ENCODE measurements around the gene GRIP1.

GRIP1 gene

DNA sequence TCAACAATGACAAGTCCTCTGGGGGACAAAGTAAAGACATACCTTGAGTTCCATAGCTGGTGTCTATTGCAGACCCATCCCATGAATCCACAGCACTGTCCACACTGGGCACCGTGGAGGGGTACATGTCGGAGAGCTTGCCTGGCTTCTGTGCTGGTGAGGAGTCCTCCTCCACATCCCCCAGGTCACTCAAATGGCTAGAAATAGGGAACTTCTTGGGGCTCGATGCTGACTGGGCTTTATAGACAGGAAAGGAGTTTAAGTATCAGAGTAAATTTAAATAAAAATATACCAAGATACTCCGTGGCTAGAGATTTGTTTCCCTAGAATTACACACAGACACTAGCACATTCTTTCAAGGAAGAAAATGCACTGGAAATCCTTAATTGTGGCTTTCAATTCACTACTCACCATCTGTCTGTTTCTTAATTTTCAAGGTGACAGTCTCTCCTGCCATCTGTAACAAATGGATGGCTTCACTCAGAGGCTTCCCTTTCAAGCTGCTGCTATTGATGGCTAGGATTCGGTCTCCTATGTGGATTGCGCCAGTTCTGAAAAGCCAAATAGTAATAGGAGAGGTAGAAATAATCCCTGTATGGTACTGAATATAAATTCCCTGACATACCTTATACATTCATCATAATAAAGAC is 286.5 kb downstream of the GRIP1 start:
- DNase-seq (ENCODE audit: low read depth in 2 of 2), result no peak

- no peak for DNase-seq (ENCODE audit: low read depth in 2 of 2)
These were observed 290.4 kb downstream of the GRIP1 start for GRCh38 chr12:66388517-66388916.

DNA sequence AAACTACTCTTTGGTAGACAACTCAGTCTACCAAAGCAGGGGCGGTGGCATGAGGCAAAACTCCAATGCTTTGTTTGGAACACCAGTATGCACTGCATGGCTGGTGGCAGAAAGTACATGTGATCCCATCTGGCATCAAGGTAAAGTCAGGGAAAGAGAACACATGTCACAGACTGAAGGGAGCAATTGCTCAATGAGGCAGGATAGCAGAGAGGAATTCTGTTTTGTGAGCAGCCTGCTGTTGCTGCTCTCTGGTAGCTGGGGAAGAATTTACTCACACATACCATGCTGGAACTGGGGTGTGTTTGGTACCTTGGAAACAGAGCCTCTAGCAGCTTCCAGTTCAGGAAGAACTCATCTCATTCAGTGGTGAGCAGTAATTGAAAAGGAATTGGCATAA is 291.8 kb downstream of the GRIP1 start:
- DNase-seq (ENCODE audit: low read depth in 2 of 2), result no peak

DNA sequence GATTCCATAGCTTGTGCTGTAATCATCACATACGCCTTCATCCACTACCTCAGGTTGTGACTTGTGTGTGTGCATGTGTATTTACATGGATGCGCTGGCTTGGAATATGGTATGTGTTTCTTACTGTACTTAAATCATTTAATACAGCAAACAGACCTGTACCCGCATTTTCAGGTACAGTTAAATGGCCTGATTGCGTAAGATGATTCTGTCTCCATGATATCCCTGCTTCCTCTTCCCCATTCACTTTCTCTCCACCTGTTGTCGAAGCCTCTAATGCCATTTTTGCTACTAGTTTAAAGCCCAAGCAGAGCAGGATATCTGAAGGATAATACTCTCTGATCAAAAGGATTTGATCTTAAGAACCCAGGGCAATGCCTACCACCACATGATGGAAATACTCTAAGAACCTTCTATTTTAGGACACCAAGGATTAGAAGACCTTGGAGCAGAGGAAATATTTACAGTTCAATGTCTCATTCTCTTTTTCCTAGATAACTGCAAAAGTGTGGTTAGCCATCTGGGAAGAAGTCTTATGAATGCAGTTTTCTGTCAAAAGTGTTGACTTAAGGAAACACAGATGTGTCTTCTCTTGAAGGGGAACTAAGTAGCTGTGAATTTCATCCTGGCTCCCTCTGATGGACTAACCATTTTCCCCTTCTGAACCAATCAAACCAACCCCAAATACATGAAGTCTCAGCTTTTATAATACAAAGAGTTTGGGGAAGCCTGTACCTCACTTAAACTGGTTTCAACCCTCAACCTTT is 297.9 kb downstream of the GRIP1 start:
- DNase-seq (ENCODE audit: low read depth in 2 of 2), result no peak

GRCh38 chr12:66379616-66380015 is 299.3 kb downstream of the GRIP1 start:
- no peak for DNase-seq (ENCODE audit: low read depth in 2 of 2)

- DNase-seq (ENCODE audit: low read depth in 2 of 2), result no peak
These were observed 303.3 kb downstream of the GRIP1 start for GRCh38 chr12:66375560-66375959.

DNA sequence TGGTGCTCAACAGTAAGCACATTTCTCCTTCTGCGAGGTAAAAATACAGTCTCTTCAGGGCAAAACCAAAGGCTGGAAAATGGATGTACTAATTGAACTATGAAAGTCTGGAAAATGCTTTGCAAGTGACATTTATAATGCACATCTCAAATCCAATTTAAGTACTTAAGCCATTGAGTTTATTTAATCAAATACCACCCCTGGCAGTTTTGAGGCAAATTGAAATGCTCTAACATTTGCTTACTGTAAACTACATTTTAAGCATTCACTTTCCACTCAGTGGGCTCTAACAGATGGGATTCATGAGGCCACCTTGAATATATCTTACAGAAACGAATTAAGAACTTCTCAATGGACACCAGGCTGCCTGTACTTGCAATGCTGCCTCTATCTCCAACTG is 306.9 kb downstream of the GRIP1 start:
- no peak for DNase-seq (ENCODE audit: low read depth in 2 of 2)

DNA sequence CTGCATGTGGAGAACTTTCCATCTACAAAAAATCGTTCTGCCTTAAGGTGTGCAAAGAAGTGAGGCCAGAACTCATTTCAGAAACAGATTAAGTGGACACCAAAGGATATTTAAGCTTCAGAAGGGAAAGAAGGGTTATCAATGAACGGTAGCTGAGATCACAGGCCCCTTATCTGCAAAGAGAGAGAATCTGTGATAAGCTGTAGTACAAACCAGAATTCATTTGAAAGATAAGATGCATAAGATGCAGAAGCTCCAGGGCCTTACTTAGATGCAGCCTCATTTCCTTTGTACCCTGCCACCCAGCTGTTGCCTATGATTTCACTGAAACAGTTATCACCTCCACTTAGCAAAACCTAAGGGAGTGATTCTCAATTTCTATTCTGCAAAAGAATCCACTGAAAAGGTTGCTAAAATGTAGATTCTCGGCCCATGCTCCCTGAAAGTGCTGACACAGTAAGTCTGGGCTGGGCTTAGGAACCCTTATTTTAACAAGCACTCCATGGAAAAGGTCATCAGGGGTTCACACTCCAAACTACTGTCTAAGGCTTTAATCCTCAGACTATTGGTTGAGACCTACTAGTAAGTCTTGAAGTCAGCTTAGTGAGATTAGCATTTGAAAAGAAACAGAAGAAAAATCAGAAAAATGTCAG is 311.7 kb downstream of the GRIP1 start:
- no peak for DNase-seq (ENCODE audit: low read depth in 2 of 2)

GRCh38 chr12:66365718-66366490 is 313.0 kb downstream of the GRIP1 start:
- no peak for DNase-seq (ENCODE audit: low read depth in 2 of 2)

GRCh38 chr12:66361703-66362102 is 317.2 kb downstream of the GRIP1 start:
- no peak for DNase-seq (ENCODE audit: low read depth in 2 of 2)

- no peak for DNase-seq (ENCODE audit: low read depth in 2 of 2)
These were observed 319.6 kb downstream of the GRIP1 start for GRCh38 chr12:66359300-66359699.

DNA sequence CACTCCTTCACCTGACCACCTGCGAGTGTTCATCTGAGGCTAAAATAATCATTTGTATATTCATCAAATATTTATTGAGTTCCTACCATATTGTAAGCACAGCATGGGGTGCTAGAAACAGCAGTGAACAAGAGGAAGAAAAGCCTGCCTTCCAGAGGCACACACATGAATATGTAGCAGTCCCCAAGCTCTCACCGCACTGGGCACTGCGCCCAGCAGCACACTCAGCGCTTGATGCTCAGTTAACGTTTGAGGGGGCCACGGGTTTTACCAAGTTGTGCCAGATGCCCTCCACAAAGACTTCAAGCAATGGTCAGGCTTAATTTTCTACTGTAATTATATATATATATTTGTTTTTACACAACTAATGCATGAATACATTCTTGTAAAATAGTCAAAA is 324.6 kb downstream of the GRIP1 start:
- no peak for DNase-seq (ENCODE audit: low read depth in 2 of 2)

- DNase-seq (ENCODE audit: low read depth in 2 of 2), result no peak
These were observed 326.0 kb downstream of the GRIP1 start for GRCh38 chr12:66352899-66353298.

GRCh38 chr12:66352197-66352596 is 326.7 kb downstream of the GRIP1 start:
- no peak for DNase-seq (ENCODE audit: low read depth in 2 of 2)

GRCh38 chr12:66351301-66351700 is 327.6 kb downstream of the GRIP1 start:
- no peak for DNase-seq (ENCODE audit: low read depth in 2 of 2)

DNA sequence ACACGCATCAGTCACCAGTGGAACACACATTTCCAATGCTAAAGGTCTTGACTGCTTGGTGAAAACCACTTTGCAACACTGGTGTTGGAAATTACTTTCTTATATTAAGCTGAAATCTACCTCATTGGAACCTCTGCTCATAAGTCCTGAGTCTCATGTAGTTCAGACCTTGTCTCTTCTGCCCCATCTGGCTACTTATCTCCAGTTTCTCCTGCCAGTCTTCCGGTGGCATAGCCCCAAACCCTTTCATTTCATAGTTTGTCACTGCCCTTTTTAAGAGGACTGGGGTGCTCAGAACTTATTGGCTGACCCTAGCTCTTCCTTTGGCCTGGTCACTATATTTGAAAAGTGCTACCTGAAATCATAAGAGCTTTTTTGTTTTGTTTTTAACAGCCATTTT is 332.9 kb downstream of the GRIP1 start:
- DNase-seq (ENCODE audit: low read depth in 2 of 2), result no peak

DNA sequence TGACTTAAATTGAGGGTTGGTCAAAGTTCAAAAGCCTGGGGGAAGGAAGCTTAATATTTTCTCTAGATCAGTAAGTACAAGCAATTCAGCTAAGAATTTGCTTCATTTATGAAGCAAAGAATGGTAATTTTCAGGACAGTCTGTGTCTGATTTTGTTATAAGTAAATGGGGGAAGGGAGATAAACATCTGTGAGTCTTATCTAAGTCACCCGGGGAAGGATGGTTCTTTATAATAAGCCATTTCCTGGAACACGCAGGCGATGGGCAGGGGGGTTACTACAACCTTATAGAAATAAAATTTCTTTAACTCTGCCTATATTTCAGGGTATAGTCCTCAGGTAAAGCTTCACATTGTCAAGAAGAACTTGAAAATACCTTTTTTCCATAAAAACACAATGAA is 333.7 kb downstream of the GRIP1 start:
- DNase-seq (ENCODE audit: low read depth in 2 of 2), result no peak

DNA sequence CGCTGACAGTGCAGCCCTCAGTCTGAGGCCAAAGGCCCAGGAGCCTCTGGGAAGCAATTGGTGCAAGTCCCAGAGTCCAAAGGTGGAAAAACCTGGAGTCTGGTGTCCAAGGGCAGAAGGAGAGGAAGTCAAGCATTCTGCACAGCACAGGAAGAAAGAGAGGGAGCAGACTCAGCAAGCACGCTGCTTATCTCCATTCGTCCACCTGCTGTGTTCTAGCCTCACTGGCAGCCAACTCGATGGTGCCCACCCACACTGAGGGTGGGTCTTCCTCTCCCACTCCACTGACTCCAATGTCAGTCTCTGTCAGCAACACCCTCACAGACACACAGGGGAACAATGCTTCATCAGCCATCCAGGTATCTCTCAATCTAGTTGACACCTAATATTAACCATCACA is 337.8 kb downstream of the GRIP1 start:
- DNase-seq (ENCODE audit: low read depth in 2 of 2), result no peak

- no peak for DNase-seq (ENCODE audit: low read depth in 2 of 2)
These were observed 338.7 kb downstream of the GRIP1 start for GRCh38 chr12:66340131-66340530.

DNA sequence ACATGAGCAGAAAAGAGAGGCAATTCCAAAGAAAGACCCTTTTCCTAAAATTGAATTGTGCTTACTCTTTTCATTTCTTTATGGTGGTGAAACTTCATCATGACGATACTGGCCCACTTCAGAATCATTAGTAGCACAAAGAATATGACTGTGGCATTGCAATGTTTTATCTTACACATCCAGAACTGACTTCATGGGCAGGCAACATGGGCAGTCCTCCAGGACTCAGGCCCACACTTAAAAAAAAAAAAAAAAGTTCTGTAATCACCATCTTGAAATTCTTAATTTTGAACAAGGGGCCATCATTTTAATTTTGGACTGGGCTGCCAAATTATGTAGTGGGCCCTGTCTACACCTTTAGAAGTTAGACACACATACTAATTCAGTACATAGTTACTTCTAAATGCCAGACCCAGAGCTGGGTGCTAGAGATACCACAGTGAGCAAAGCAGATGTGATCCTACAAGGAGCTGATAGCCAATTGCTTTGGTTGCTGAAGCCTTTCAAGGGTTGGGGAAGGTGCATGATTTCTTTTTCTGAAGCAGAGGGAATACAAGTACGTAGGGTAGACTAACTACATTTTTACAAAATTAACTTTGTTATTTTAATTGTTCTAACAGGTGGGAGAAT is 341.4 kb downstream of the GRIP1 start:
- no peak for DNase-seq (ENCODE audit: low read depth in 2 of 2)

GRCh38 chr12:66335746-66336145 is 343.1 kb downstream of the GRIP1 start:
- DNase-seq (ENCODE audit: low read depth in 2 of 2), result no peak

- no peak for DNase-seq (ENCODE audit: low read depth in 2 of 2)
These were observed 347.1 kb downstream of the GRIP1 start for GRCh38 chr12:66331814-66332213.

Data from stimulated activated CD8-positive, alpha-beta memory T cell treated with anti-CD3 and anti-CD28 coated beads, Interleukin-7, amount 100 ng/mL, for 1 hour (primary cell).